ENCODE measurements around the gene COL1A1.

DNA sequence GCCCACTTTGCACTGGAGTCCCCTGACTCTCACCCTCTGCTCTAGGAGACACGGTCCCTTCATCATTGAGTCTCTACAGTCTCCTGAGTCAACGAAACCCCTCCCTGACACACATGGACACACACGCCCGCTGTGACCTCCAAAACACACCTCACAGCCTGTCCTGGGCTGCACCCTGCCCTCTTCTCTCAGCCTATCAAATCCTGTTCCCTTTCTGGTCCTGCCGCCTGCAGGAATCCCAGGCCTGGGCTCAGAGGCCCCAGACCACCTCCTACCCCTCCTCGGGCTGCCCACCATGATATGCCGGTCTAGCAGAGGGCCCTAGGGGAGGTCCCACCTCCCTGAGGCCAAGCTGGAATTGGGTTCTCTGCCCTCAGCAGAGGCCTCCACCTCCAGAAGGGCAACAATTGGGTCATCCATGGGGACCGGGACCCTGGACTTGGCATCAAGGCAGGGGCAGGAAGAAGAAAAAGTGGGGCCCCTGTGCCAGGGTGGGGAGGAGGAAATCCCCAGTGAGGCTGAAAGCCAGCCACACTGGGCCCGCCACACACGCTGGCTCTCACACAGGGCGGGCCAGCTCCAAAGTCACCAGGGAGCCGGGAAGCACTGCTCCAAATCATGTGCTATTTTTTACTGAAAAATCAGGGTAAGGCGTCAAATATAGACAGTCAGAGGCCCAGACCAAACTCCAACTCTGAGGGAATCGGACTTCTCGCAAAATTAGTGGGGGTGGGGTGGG is 54.3 kb downstream of the COL1A1 start:
- TF ChIP-seq TAF1 (IDR thresholded peaks at IDR 0.05; ENCODE audit: borderline replicate concordance, insufficient read depth, low read length) (no peak), POLR2AphosphoS5 (IDR thresholded peaks at IDR 0.05; ENCODE audit: low read depth, low read length) (no peak)
- TF ChIP-seq, protein P1, sequence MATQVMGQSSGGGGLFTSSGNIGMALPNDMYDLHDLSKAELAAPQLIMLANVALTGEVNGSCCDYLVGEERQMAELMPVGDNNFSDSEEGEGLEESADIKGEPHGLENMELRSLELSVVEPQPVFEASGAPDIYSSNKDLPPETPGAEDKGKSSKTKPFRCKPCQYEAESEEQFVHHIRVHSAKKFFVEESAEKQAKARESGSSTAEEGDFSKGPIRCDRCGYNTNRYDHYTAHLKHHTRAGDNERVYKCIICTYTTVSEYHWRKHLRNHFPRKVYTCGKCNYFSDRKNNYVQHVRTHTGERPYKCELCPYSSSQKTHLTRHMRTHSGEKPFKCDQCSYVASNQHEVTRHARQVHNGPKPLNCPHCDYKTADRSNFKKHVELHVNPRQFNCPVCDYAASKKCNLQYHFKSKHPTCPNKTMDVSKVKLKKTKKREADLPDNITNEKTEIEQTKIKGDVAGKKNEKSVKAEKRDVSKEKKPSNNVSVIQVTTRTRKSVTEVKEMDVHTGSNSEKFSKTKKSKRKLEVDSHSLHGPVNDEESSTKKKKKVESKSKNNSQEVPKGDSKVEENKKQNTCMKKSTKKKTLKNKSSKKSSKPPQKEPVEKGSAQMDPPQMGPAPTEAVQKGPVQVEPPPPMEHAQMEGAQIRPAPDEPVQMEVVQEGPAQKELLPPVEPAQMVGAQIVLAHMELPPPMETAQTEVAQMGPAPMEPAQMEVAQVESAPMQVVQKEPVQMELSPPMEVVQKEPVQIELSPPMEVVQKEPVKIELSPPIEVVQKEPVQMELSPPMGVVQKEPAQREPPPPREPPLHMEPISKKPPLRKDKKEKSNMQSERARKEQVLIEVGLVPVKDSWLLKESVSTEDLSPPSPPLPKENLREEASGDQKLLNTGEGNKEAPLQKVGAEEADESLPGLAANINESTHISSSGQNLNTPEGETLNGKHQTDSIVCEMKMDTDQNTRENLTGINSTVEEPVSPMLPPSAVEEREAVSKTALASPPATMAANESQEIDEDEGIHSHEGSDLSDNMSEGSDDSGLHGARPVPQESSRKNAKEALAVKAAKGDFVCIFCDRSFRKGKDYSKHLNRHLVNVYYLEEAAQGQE (IDR thresholded peaks at IDR 0.05; ENCODE audit: insufficient read depth in 1 of 2, low read depth in 2 of 2, low read length in 2 of 2), result no peak

All from PFSK-1 (cell line).